Epithelial cell of prostate (primary cell): ENCODE measurements around the gene PLPP1.
A peak's percentile ranks its signal among the peaks of the same experiment; 100 is the strongest.

Experiments
- DNase-seq: peaks from one replicate; pipeline ENCODE4 v3.0.0-alpha.2; 2011; ENCODE audit warnings: low read depth, low spot score
- H3K27ac ChIP-seq: fragments of 450-650 bp; 2 replicates; pipeline ENCODE4 v1.5.1; 2017; ENCODE audit warnings: mild to moderate bottlenecking

Gene PLPP1

GRCh38 chr5:55418994-55419968, 115.5 kb downstream of the PLPP1 start:
- no peak for DNase-seq
- H3K27ac ChIP-seq, result no peak overlapping the region

GRCh38 chr5:55416306-55416705, 118.5 kb downstream of the PLPP1 start:
- DNase-seq, result no peak
- H3K27ac ChIP-seq, result no peak overlapping the region

DNA sequence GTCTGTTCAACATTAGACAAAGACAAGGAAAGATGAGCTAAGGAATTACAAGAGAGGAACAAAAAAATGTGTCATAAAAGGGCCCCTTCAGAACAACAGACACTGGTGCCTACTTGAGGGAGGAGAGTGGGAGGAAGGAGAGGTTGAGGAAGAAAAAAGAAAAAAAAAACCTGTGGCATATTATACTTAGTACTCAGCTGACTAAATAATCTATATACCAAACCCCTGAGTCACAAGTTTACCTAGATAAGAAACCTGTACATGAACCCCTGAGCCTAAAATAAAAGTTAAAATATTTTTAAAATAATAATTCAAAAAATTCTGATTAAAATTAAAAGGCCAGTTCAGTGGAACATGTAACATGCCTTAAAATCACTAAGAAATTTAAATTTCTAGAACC, 119.7 kb downstream of the PLPP1 start:
- no peak overlapping the region for H3K27ac ChIP-seq
- no peak for DNase-seq

- H3K27ac ChIP-seq, result no peak overlapping the region
- DNase-seq, result no peak
Measured at GRCh38 chr5:55413644-55414043, 121.1 kb downstream of the PLPP1 start.

GRCh38 chr5:55411876-55412275, 122.9 kb downstream of the PLPP1 start:
- H3K27ac ChIP-seq, result no peak overlapping the region
- no peak for DNase-seq

DNA sequence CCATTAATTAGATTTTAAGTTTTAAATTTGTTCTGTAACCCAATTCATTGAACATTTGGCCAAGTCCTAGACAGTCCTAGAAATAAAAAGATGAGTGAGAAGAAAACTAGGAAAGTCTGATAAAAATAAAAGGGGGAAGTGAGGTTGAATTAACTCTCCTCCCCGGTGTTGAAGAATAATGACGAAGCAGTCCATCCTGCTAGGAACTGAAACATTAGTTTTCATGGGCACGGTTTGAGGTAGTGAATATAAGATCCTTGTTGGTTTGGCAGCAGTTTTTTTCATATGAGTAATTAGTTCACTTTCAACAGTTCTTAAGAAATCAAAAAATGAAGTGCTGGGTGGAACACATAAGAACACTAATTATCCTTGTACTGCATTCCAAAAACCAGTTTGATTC, 123.9 kb downstream of the PLPP1 start:
- H3K27ac ChIP-seq, result no peak overlapping the region
- no peak for DNase-seq

DNA sequence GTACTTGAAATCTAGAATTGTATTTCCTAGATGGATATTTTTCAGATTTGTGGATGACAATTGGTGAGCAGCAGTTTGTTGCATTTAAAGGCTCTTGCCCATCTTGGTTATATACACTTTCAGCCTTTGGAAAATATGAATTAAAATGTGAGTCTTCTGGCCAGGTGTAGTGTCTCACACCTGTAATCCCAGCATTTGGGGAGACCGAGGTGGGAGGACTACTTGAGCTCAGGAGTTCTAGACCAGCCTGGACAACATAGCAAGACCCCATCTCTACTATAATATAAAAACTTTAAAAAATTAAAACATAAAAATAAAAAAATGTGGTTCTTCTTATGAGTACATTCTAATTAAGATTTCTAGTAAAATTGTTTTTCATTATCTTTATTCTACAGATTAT, 125.0 kb downstream of the PLPP1 start:
- DNase-seq, result no peak
- no peak overlapping the region for H3K27ac ChIP-seq

DNA sequence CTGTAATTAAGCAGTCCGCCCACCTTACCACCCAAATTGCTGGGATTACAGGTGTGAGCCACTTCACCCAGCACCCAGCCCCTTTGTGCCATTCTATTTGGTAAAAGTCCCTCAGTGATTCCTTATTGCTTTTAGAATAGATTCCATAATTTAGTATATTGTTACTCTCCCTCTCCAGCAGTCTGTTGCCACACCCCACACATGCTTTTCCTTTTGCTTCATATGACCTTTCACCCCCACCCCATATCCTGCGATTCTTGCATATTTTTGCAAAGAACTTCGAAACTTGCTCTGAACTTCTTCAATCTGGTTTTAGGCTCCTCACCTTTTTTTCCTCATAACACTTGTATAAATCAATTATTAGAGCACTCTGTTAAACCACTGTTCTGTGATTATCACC, 126.8 kb downstream of the PLPP1 start:
- no peak for DNase-seq
- H3K27ac ChIP-seq, result no peak overlapping the region

GRCh38 chr5:55407059-55407684, 127.6 kb downstream of the PLPP1 start:
- DNase-seq, result no peak
- no peak overlapping the region for H3K27ac ChIP-seq

DNA sequence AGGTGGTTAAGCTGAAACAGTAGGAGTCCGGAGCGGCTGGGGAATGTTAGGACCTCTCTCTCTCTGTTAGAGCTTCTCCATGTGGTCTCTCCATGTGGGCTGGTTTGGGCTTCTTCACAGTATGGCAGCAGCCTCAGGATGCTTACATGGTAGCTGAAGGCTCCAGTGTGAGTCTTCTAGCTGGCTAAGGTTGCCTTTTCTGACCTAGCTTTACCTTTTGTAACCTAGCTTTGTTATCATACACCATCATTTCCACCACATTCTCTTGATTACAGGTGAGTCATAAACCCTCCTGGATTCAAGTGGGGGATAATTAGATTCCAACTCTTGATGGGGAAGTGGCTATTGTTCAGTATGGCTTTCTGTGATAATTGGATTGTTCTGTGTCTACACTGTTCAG, 128.5 kb downstream of the PLPP1 start:
- no peak overlapping the region for H3K27ac ChIP-seq
- no peak for DNase-seq

DNA sequence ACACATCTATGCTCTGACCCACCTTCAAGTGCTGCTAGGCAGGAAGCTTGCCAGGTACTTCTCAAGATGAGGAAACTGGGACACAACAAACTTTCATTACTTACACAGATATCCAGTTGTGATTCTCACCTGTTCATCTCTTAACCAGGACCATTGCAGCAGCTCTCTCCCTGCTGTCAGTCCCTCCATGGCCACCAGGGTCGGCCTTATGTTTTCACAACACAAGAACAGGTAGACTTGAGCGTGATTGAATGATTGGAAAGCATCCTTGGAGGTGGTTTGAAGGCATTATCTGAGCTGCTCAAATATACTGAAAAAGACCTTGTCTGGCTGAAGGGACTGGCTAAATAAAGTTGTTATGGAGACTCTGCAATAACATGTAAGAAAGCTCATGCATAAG, 132.6 kb downstream of the PLPP1 start:
- DNase-seq, result no peak
- no peak overlapping the region for H3K27ac ChIP-seq

- H3K27ac ChIP-seq, result no peak overlapping the region
- DNase-seq, result no peak
Measured at GRCh38 chr5:55393501-55394175, 141.1 kb downstream of the PLPP1 start.

DNA sequence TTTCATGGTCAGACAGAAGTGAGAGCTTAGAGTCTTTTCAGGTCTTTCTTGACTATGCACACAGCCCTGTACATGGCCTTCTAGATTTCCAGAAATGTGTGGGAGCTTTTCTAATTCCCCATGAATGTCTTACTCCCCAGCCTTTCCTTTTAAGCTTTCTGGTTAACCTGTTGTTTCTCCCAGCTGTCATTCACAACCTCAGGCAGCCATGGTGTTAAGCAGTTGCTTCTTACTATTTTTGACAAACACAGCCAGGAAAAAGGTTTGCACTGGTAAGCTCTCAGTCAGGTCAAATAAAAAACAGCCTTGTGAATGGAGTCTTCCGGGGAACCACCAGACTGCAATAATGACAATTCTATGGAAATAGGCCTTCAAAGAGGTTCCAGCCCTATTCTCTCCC, 142.1 kb downstream of the PLPP1 start:
- DNase-seq, result no peak
- no peak overlapping the region for H3K27ac ChIP-seq

DNA sequence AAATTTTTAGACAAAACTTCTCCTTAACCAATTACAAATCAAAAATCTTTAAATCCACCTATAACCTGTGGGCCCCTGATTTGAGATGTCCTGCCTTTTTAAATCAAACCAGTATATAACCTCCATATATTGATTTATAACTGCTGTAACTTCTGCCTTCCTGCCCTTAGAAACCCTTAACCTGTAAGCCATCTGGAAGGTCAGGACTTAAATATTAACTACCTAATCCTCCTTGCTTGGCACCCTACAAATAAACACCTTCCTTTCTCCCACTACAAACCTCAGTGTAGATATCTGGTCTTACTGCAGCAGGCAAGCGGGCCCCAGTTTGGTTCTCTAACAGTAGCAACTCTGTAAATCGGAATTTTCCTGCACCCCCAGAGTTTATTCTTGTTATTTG, 143.1 kb downstream of the PLPP1 start:
- DNase-seq, result no peak
- H3K27ac ChIP-seq, result no peak overlapping the region

- DNase-seq, result no peak
- no peak overlapping the region for H3K27ac ChIP-seq
Measured at GRCh38 chr5:55387865-55388264, 146.9 kb downstream of the PLPP1 start.

GRCh38 chr5:55386356-55386755, 148.4 kb downstream of the PLPP1 start:
- no peak for DNase-seq
- H3K27ac ChIP-seq, result no peak overlapping the region

DNA sequence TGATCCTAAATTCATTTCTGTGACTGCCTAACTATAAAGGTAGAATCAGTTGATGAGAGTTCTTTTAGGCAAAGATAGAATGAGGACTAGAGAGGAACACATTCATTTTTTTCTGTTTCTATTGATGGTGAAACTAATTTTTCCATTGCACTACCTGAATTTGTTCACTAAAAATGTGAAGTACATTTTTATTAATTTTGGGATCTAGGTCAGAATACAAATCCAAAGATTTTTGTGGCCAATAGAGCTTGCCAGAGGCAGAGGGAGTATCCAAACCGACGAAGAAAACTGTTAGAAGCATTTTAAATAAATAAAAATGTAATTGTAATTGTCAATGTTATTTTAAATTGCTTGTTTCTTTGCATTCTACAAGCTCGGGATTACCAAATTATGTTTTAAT, 148.9 kb downstream of the PLPP1 start:
- no peak for DNase-seq
- no peak overlapping the region for H3K27ac ChIP-seq

GRCh38 chr5:55385227-55385626, 149.5 kb downstream of the PLPP1 start:
- no peak overlapping the region for H3K27ac ChIP-seq

DNA sequence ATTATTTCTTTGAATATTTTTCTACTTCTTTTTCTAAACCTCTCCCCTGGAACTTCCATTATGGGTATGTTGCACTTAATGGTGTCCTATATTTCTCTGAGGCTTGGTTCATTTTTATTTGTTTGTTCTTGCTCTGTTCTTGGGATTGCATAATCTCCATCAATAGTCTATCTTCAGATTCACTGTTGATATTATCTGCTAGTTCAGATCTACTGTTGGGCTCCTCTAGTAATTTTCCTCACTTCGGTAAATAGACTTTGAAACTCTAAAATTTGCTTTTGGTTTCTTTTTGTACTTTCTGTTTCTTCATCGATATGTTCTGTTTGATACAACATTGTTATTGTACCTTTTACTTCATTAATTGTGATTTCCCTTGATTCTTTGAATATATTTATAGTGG, 150.7 kb downstream of the PLPP1 start:
- no peak overlapping the region for H3K27ac ChIP-seq
- no peak for DNase-seq

More at GRCh38 chr5:55385227-55385626, 149.5 kb downstream of the PLPP1 start:
- DNase-seq, result no peak

DNA sequence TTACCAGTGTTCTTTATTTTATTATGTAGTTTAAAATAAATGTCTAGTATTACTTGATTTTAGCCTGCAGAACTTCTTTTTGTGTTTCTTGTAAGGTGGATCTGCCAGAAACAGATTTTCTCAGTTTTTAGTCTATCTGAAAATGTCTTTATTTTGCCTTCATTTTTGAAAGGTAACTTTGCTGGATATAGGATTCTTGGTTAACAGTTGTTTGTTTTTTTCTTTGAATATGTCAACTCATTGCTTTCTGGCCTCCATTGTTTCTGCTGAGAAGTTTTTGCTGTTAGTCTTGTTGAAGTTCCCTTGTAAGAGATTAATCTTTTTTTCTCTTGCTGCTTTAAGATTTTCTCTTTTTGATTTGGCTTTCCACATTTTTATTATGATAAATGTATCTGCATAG, 151.5 kb downstream of the PLPP1 start:
- H3K27ac ChIP-seq, result no peak overlapping the region
- no peak for DNase-seq

DNA sequence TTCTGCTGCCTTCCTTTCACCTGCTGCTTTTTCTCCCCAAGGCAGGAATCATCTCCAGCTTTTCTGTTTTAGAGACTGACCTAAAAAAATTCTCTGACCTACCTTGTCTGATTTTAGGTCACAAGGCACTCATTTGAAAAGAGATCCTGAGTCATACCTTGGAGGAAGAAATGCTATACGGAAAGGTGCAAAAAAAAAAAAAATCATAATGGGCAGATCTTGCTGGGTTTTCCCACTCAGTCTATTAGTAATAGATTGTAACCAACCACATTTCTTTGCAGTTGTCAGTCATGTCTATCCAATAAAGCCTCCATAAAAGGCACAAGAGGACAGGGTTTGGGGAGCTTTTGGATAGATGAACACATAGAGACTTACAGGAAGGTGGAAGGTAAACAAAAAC, 157.0 kb downstream of the PLPP1 start:
- H3K27ac ChIP-seq, result no peak overlapping the region
- DNase-seq, result peak; percentile 10
